GM21737 (cell line): ENCODE data around the gene FAM114A2.

Experiments
- ATAC-seq: cut with Tn5 transposase; IDR thresholded peaks from one replicate; pipeline ENCODE4 v1.9.1; 2021; ENCODE audit warnings: mild to moderate bottlenecking, moderate library complexity; ENCODE audit not compliant: unreplicated experiment

Gene FAM114A2

GRCh38 chr5:153952057-153952456 is 86.7 kb downstream of the FAM114A2 start:
- ATAC-seq, result no peak

- no peak for ATAC-seq
Measured at GRCh38 chr5:153941265-153941664, 97.4 kb downstream of the FAM114A2 start.
